NCI-H82 treated with DMSO at 0.1 percent for 48 hours (cell line): ENCODE measurements around the gene TTC7B.

Experiments used
- DNase-seq: peaks from one replicate; lab custom pipeline; 2025; ENCODE audit not compliant: unreplicated experiment; lab: John Stamatoyannopoulos, UW

TTC7B gene

GRCh38 chr14:90499908-90500664, 316.1 kb downstream of the TTC7B start:
- DNase-seq = no peak

- no peak for DNase-seq
These were observed 317.1 kb downstream of the TTC7B start for GRCh38 chr14:90499121-90499520.

GRCh38 chr14:90498198-90498597, 318.0 kb downstream of the TTC7B start:
- DNase-seq = no peak

DNA sequence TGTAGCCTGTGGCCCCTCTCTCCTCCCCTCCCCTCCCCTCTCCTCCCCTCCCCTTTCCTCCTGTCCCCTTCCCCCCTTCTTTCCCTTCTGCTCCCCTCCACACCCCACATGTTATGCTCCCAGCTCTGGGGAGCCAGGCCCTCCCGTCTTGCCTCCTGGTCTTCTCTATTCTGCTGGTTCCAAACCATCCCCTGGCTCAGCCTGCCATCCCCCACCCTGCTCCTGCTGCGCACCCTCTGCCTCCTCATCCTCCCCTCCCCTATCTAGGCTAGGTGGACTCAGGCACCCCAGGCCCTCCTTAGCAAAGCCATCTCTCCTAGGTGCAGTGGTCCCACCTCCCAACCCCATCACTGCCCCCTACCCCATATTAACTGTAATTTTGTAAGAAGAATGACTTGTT, 319.9 kb downstream of the TTC7B start:
- no peak for DNase-seq

DNA sequence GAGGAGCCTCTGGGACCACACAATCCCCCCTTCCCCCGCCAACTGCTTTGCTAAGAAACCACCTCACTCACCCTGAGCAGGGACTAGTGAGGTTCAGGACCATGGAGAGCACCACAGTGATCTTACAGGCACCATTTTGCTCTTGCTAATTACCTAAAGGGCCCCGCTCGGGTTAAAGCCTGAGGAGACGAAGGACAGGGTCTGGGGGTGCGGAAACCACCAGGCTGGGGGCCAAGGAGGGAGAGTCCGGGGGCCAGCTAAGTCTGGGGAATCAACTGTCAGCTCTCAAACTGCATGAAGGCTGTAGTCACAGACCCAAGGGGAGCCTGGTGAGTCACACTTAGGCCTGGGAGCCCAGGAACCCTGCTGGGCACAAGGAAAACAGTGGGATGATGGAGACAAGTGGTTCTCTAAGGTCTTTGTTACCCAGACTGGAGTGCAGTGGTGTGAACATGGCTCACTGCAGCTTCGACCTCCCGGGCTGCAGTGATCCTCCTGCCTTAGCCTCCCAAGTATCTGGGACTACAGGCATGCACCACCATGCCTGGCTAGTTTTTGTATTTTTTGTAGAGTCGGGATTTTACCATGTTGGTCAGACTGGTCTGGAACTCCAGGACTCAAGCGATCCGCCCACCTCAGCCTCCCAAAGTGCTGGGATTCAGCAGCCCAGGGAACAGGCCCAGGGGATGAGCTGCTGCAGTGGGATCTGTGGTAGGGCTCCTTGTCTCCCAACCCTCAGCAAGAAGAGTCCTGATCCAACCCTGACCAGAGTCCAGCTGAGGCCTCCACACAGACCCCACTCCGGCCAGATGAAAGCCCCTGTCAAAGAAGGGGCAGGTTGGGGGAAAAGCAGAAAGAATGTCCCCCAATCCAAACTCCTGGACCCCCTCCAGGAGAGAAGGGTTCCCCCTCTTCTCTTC, 320.6 kb downstream of the TTC7B start:
- no peak for DNase-seq

- no peak for DNase-seq
These were observed 324.2 kb downstream of the TTC7B start for GRCh38 chr14:90491911-90492531.

GRCh38 chr14:90491221-90491885, 324.9 kb downstream of the TTC7B start:
- no peak for DNase-seq

GRCh38 chr14:90490720-90491050, 325.5 kb downstream of the TTC7B start:
- DNase-seq = no peak

- no peak for DNase-seq
These were observed 326.1 kb downstream of the TTC7B start for GRCh38 chr14:90489916-90490719.

DNA sequence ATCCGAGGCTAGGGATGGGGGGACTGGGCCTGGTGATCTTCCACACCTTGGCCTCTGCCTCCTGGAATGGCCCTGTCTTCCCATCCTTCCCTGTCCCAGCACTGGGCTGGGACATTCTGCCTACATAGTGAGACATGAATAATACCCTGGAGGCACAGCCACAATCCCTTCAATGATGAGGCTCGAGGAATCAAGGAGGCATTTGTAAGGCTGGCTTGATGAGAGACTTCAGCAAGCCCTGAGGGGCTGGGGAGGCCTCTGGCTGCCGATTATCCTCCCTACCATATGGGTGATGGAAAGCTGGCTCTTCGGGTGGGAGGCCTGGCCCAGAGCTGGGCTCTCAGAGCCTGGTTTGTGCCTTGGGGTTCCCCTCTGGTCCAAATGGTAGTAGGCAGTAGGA, 326.9 kb downstream of the TTC7B start:
- no peak for DNase-seq

DNA sequence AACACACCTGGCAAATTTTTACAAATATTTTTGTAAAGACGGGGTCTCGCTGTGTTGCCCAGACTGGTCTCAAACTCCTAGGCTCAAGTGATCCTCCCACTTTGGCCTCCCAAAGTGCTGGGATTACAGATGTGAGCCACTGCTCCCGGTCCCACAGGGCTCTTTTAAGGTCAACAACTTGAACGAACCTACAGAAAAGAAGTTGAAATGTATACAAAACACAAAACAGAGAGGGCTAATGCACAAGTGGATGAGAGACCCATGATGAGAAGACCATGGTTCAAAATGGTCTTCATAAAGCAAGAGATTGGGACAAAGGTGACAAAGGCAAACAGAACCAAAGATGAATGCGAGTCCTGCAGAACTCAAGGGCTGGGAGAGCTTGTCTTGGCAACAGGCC, 328.0 kb downstream of the TTC7B start:
- no peak for DNase-seq

DNA sequence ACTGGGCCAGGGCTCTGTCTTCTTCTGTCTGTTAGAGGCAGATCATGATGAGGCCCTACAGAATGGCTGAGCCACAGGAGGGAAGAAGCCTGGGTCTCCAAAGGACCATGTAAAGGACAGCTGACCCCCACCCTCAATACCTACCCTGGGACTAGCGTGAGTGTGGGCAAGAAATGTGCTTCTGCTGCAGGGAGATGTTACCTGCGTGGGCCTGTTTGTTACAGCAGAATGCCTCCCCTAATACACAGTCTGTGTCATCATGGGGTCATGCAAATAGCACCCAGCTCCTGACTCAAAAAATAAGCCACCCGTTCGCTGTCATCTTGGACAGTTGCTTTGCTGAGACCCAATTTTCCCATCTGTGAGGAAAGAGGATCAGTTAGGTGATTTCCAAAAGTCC, 328.8 kb downstream of the TTC7B start:
- DNase-seq = no peak

- peak; percentile 74 for DNase-seq
These were observed 329.2 kb downstream of the TTC7B start for GRCh38 chr14:90487031-90487430.

DNA sequence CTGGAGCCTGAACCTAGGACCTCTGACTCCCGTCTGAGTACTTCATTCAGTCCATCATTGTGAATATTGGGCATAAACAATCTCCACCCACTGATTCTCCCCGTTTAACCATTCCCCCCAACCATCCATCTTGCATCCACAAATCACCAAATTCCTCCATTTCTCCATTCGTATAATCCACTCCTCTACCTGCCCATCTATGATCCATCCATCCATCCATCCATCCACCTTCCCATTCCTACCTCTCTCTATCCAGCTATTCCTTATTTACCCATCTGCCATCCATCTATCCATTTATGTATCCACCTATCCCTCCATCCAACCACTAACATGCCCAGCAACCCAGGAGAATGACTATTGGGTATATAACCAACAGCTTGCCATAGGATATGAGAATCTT, 331.9 kb downstream of the TTC7B start:
- DNase-seq = no peak

GRCh38 chr14:90483571-90483974, 332.7 kb downstream of the TTC7B start:
- DNase-seq = no peak

DNA sequence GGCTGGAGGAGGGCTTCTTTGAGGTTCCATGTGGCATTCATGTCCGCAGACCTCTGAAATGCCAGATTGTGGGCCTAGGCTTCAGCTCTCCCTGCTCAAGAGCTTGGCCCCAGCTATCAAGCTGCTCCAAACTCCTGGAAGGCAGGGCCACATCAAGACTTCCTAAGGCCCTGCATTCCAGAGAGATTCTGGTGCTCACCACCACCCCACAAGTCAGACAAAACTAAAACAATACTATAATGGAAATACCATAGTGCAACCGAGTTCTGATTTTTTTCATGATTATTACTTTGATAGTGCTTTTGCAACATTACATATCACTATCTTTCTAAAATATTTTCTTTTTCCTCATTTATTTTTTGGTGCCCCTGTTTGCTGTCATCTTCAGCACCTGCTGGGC, 333.1 kb downstream of the TTC7B start:
- DNase-seq = no peak

DNA sequence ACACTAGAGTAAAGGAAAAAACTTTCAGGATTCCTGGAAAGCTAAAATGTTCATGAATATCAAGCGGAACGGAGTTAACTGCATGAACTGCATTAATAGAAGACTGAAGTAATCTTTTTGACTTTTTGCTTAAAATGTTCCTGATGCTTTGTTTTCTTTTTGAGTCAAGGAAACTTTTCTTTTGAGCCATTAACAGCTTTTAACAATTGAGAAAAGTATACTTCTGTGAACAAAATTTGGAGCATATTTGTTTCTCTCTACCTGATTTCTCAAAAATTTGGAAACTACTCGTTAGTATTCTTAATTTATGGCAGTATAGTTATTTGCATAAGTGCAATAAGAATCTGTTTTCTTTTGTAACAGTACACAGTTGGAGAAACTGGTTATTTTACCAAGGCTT, 340.9 kb downstream of the TTC7B start:
- no peak for DNase-seq
